ENCODE measurements around the gene PURA. TPM values are rescaled to one million over a fixed set of nuclear protein-coding genes. Genes with fewer than 3 reads are reported as not detected.

Gene PURA
- polyA plus RNA-seq, 2 of the 4 experiments (the other 2 are of a cell fraction): 4.5 to 12.7 TPM

DNA sequence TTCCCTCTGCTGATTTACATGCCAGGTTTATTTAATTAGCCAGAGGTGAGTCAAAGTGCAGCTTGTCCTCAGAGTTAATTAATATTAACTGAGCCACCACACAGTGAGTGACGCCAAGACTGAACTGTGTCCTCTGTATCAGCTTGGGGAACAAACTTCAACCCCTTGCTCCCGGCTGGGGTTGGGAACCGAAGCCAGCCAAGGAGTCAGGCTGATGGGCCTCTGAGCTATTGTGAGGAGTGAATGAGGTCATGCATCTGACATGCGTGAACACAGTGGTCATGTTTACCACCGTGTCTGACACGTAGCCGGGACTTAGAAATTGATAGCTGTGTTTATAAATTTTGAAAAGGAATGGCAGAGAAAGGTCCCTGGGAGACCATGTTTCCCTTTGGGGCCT lies 28.9 kb downstream of the PURA start:
- CTCF ChIA-PET: interaction anchor here (1.1 to 8.4 kb wide), 6 partner anchors 8 to 69 kb away, joined by 3 to 143 read pairs (median 105); partner anchors contain the start of gene PURA

DNA sequence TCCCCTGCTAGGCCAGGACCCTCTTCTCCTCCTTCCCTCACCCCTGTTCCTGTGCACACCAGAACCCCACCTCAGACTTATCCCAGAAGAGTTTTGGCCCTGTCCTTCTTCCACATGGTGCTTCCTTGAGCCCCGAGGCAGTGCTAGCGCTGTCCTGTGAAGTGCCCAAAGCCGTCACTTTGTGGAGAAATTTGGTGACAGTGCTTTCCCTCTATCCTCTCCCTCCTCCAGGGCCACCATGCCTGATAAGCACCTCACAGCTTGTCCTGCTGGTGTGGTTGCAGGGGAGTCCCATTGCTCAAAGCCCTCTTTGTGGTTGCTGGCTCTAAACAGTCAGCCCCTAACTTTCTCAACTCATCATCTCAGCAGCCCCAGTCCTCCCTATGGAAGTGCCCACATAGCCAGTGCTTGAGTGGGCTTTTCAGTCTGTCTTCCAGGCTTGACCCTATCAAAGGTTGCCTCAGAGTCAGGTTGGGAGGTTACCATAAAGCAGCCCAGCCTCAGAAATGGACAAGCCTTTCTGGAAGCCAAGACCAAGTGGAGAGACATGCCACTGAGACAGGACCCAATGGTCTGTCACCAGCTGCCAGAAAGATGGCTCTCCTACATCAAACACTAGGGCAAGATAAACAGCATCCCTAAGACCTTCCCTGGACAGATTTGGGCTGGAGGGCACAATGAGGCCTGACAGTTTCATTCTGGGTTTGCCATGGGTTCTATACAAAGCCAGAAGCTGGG lies 29.8 kb downstream of the PURA start:
- H3K4me1 ChIP-seq: peaks cover 5% of the 10 kb centered on the region; the same call in 2 of the 3 replicates
- H3K4me2 ChIP-seq: no peak overlapping the region
- 89% methylated on average over 3 of the region's 3 CpGs for WGBS (ENCODE audit: missing lambda C conversion rate)
- DNase-seq (ENCODE audit: low read depth in 1 of 2, low spot score in 1 of 2) (no peak), FAIRE-seq (no peak), ATAC-seq (peak in 1 of 2 experiments; percentile 10; a peak in 3 of 6 replicates)
- no peaks in the 10 kb centered on the region for H3K9me3 ChIP-seq
- no peak overlapping the region for H3K4me3 ChIP-seq
- ChIA-PET POLR2A (no interaction called here), CTCF (interaction anchor here (0.6 to 8.4 kb wide), 33 partner anchors 9 to 356 kb away, joined by 3 to 143 read pairs (median 4); partner anchors contain the start of genes CYSTM1 and PURA)
- no peak overlapping the region for H3K27ac ChIP-seq
- TF ChIP-seq RARB (CRISPR knock-in tag; IDR thresholded peaks at IDR 0.05) (no peak), CBX2 (IDR thresholded peaks at IDR 0.05; ENCODE audit: borderline replicate concordance, low read depth) (no peak), FOXS1 (CRISPR knock-in tag; IDR thresholded peaks at IDR 0.05) (no peak), JUNB (IDR thresholded peaks at IDR 0.05) (no peak), HEYL (CRISPR knock-in tag; IDR thresholded peaks at IDR 0.05) (no peak), FOSL2 (IDR thresholded peaks at IDR 0.05) (no peak), FOSL2 (CRISPR knock-in tag; IDR thresholded peaks at IDR 0.05) (no peak), ZNF302 (CRISPR knock-in tag; IDR thresholded peaks at IDR 0.05) (no peak)
- TF ChIP-seq, protein P1, sequence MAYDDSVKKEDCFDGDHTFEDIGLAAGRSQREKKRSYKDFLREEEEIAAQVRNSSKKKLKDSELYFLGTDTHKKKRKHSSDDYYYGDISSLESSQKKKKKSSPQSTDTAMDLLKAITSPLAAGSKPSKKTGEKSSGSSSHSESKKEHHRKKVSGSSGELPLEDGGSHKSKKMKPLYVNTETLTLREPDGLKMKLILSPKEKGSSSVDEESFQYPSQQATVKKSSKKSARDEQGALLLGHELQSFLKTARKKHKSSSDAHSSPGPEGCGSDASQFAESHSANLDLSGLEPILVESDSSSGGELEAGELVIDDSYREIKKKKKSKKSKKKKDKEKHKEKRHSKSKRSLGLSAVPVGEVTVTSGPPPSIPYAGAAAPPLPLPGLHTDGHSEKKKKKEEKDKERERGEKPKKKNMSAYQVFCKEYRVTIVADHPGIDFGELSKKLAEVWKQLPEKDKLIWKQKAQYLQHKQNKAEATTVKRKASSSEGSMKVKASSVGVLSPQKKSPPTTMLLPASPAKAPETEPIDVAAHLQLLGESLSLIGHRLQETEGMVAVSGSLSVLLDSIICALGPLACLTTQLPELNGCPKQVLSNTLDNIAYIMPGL (CRISPR knock-in tag; IDR thresholded peaks at IDR 0.05; ENCODE audit: borderline replicate concordance): no peak
- TF ChIP-seq, protein P2, sequence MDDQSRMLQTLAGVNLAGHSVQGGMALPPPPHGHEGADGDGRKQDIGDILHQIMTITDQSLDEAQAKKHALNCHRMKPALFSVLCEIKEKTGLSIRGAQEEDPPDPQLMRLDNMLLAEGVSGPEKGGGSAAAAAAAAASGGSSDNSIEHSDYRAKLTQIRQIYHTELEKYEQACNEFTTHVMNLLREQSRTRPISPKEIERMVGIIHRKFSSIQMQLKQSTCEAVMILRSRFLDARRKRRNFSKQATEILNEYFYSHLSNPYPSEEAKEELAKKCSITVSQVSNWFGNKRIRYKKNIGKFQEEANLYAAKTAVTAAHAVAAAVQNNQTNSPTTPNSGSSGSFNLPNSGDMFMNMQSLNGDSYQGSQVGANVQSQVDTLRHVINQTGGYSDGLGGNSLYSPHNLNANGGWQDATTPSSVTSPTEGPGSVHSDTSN (IDR thresholded peaks at IDR 0.05): no peak
- TF ChIP-seq, protein P3, sequence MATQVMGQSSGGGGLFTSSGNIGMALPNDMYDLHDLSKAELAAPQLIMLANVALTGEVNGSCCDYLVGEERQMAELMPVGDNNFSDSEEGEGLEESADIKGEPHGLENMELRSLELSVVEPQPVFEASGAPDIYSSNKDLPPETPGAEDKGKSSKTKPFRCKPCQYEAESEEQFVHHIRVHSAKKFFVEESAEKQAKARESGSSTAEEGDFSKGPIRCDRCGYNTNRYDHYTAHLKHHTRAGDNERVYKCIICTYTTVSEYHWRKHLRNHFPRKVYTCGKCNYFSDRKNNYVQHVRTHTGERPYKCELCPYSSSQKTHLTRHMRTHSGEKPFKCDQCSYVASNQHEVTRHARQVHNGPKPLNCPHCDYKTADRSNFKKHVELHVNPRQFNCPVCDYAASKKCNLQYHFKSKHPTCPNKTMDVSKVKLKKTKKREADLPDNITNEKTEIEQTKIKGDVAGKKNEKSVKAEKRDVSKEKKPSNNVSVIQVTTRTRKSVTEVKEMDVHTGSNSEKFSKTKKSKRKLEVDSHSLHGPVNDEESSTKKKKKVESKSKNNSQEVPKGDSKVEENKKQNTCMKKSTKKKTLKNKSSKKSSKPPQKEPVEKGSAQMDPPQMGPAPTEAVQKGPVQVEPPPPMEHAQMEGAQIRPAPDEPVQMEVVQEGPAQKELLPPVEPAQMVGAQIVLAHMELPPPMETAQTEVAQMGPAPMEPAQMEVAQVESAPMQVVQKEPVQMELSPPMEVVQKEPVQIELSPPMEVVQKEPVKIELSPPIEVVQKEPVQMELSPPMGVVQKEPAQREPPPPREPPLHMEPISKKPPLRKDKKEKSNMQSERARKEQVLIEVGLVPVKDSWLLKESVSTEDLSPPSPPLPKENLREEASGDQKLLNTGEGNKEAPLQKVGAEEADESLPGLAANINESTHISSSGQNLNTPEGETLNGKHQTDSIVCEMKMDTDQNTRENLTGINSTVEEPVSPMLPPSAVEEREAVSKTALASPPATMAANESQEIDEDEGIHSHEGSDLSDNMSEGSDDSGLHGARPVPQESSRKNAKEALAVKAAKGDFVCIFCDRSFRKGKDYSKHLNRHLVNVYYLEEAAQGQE (IDR thresholded peaks at IDR 0.05): no peak
- TF ChIP-seq, protein P4, sequence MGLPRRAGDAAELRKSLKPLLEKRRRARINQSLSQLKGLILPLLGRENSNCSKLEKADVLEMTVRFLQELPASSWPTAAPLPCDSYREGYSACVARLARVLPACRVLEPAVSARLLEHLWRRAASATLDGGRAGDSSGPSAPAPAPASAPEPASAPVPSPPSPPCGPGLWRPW (IDR thresholded peaks at IDR 0.05): no peak

More for the DNA sequence above, 28.9 kb downstream of the PURA start:
- TF ChIP-seq HEYL (CRISPR knock-in tag; IDR thresholded peaks at IDR 0.05) (no peak), ZC3H11A (IDR thresholded peaks at IDR 0.05) (no peak), CBX2 (IDR thresholded peaks at IDR 0.05; ENCODE audit: borderline replicate concordance, low read depth) (no peak), SMC3 (IDR thresholded peaks at IDR 0.05) (no peak), KDM1A (IDR thresholded peaks at IDR 0.05; ENCODE audit: low read depth) (no peak), ELK1 (IDR thresholded peaks at IDR 0.05; ENCODE audit: low read depth, low read length) (no peak), HDAC2 (IDR thresholded peaks at IDR 0.05) (no peak), ZNF302 (CRISPR knock-in tag; IDR thresholded peaks at IDR 0.05) (no peak), HOXB5 (CRISPR knock-in tag; IDR thresholded peaks at IDR 0.05) (no peak), EP300 (IDR thresholded peaks at IDR 0.05) (no peak), PHF8 (IDR thresholded peaks at IDR 0.05; ENCODE audit: borderline replicate concordance, low read depth) (no peak), HOXB13 (CRISPR knock-in tag; IDR thresholded peaks at IDR 0.05; ENCODE audit: low read depth) (no peak), POLR2AphosphoS2 (conservative IDR thresholded peaks at IDR 0.05; ENCODE audit: low read length) (no peak), KDM5A (IDR thresholded peaks at IDR 0.05) (no peak), ESRRA (IDR thresholded peaks at IDR 0.05; ENCODE audit: borderline replicate concordance, low read length) (no peak), NR3C1 (IDR thresholded peaks at IDR 0.05) (no peak)
- TF ChIP-seq, protein P5, sequence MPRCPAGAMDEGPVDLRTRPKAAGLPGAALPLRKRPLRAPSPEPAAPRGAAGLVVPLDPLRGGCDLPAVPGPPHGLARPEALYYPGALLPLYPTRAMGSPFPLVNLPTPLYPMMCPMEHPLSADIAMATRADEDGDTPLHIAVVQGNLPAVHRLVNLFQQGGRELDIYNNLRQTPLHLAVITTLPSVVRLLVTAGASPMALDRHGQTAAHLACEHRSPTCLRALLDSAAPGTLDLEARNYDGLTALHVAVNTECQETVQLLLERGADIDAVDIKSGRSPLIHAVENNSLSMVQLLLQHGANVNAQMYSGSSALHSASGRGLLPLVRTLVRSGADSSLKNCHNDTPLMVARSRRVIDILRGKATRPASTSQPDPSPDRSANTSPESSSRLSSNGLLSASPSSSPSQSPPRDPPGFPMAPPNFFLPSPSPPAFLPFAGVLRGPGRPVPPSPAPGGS (IDR thresholded peaks at IDR 0.05): no peak
- TF ChIP-seq, protein P6, sequence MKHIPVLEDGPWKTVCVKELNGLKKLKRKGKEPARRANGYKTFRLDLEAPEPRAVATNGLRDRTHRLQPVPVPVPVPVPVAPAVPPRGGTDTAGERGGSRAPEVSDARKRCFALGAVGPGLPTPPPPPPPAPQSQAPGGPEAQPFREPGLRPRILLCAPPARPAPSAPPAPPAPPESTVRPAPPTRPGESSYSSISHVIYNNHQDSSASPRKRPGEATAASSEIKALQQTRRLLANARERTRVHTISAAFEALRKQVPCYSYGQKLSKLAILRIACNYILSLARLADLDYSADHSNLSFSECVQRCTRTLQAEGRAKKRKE (CRISPR knock-in tag; IDR thresholded peaks at IDR 0.05; ENCODE audit: low read depth): no peak
- TF ChIP-seq, protein P7, sequence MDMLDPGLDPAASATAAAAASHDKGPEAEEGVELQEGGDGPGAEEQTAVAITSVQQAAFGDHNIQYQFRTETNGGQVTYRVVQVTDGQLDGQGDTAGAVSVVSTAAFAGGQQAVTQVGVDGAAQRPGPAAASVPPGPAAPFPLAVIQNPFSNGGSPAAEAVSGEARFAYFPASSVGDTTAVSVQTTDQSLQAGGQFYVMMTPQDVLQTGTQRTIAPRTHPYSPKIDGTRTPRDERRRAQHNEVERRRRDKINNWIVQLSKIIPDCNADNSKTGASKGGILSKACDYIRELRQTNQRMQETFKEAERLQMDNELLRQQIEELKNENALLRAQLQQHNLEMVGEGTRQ (IDR thresholded peaks at IDR 0.05): no peak
- Histone ChIP-seq H3K4me1 (peaks cover 5% of the 10 kb centered on the region; the same call in 2 of the 3 replicates), H3K4me2 (no peak overlapping the region), H3K27ac (no peak overlapping the region), H3K4me3 (no peak overlapping the region), H3K9me3 (no peaks in the 10 kb centered on the region)
- DNase-seq (ENCODE audit: low read depth in 1 of 2, low spot score in 1 of 2) (no peak), FAIRE-seq (no peak), ATAC-seq (no peak)
- WGBS (ENCODE audit: missing lambda C conversion rate): 89% methylated on average over 7 of the region's 7 CpGs
- POLR2A ChIA-PET: no interaction called here
